ENCODE results near the gene NOP53.
"Not testable (repeated sequence)": the region's sequence is repeated elsewhere in the genome, so short reads cannot be mapped to it uniquely, and the experiment has no call there.

Gene NOP53

GRCh38 chr19:47720669-47721422 lies 24.5 kb upstream of the NOP53 start:
- DNase-seq (ENCODE audit: insufficient read length) = no peak
- no peak for FAIRE-seq
- TF ChIP-seq POLR2A (IDR thresholded peaks at IDR 0.05; ENCODE audit: low read depth, low read length) (no peak), TAF1 (IDR thresholded peaks at IDR 0.05; ENCODE audit: borderline replicate concordance, low read depth, low read length) (no peak), POLR2AphosphoS5 (IDR thresholded peaks at IDR 0.05; ENCODE audit: low read depth, low read length) (no peak)

- DNase-seq (ENCODE audit: insufficient read length) (no peak), FAIRE-seq (no peak)
- TF ChIP-seq POLR2AphosphoS5 (IDR thresholded peaks at IDR 0.05; ENCODE audit: low read depth, low read length) = no peak
- TF ChIP-seq POLR2A (IDR thresholded peaks at IDR 0.05; ENCODE audit: low read depth, low read length) = no peak
- TF ChIP-seq TAF1 (IDR thresholded peaks at IDR 0.05; ENCODE audit: borderline replicate concordance, low read depth, low read length) = no peak
Observed at GRCh38 chr19:47723581-47723940, 21.8 kb upstream of the NOP53 start.

GRCh38 chr19:47725759-47726401 lies 19.5 kb upstream of the NOP53 start:
- FAIRE-seq (no peak), DNase-seq (ENCODE audit: insufficient read length) (no peak)
- TF ChIP-seq POLR2AphosphoS5 (IDR thresholded peaks at IDR 0.05; ENCODE audit: low read depth, low read length) (no peak), POLR2A (IDR thresholded peaks at IDR 0.05; ENCODE audit: low read depth, low read length) (no peak), TAF1 (IDR thresholded peaks at IDR 0.05; ENCODE audit: borderline replicate concordance, low read depth, low read length) (no peak)

GRCh38 chr19:47726467-47726866 lies 18.9 kb upstream of the NOP53 start:
- DNase-seq (ENCODE audit: insufficient read length) (no peak), FAIRE-seq (no peak)
- no peak for TF ChIP-seq TAF1 (IDR thresholded peaks at IDR 0.05; ENCODE audit: borderline replicate concordance, low read depth, low read length)
- no peak for TF ChIP-seq POLR2AphosphoS5 (IDR thresholded peaks at IDR 0.05; ENCODE audit: low read depth, low read length)
- no peak for TF ChIP-seq POLR2A (IDR thresholded peaks at IDR 0.05; ENCODE audit: low read depth, low read length)

- not testable (repeated sequence) for FAIRE-seq; DNase-seq (ENCODE audit: insufficient read length)
Observed at GRCh38 chr19:47728295-47728694, 17.1 kb upstream of the NOP53 start.

- TF ChIP-seq TAF1 (IDR thresholded peaks at IDR 0.05; ENCODE audit: borderline replicate concordance, low read depth, low read length) = no peak
- TF ChIP-seq POLR2A (IDR thresholded peaks at IDR 0.05; ENCODE audit: low read depth, low read length) = no peak
- TF ChIP-seq POLR2AphosphoS5 (IDR thresholded peaks at IDR 0.05; ENCODE audit: low read depth, low read length) = no peak
- DNase-seq (ENCODE audit: insufficient read length) (no peak), FAIRE-seq (no peak)
Observed at GRCh38 chr19:47729468-47729798, 15.9 kb upstream of the NOP53 start.

GRCh38 chr19:47729799-47730520 lies 15.4 kb upstream of the NOP53 start:
- TF ChIP-seq TAF1 (IDR thresholded peaks at IDR 0.05; ENCODE audit: borderline replicate concordance, low read depth, low read length) (no peak), POLR2AphosphoS5 (IDR thresholded peaks at IDR 0.05; ENCODE audit: low read depth, low read length) (no peak), POLR2A (IDR thresholded peaks at IDR 0.05; ENCODE audit: low read depth, low read length) (no peak)
- FAIRE-seq (no peak), DNase-seq (ENCODE audit: insufficient read length) (no peak)

GRCh38 chr19:47730521-47730889 lies 14.8 kb upstream of the NOP53 start:
- DNase-seq (ENCODE audit: insufficient read length) = no peak
- no peak for FAIRE-seq
- TF ChIP-seq POLR2AphosphoS5 (IDR thresholded peaks at IDR 0.05; ENCODE audit: low read depth, low read length) (no peak), TAF1 (IDR thresholded peaks at IDR 0.05; ENCODE audit: borderline replicate concordance, low read depth, low read length) (no peak), POLR2A (IDR thresholded peaks at IDR 0.05; ENCODE audit: low read depth, low read length) (no peak)

- TF ChIP-seq POLR2AphosphoS5 (IDR thresholded peaks at IDR 0.05; ENCODE audit: low read depth, low read length) (no peak), TAF1 (IDR thresholded peaks at IDR 0.05; ENCODE audit: borderline replicate concordance, low read depth, low read length) (no peak), POLR2A (IDR thresholded peaks at IDR 0.05; ENCODE audit: low read depth, low read length) (no peak)
- DNase-seq (ENCODE audit: insufficient read length) (no peak), FAIRE-seq (no peak)
Observed at GRCh38 chr19:47730910-47731309, 14.4 kb upstream of the NOP53 start.

GRCh38 chr19:47735131-47735530 lies 10.2 kb upstream of the NOP53 start:
- no peak for FAIRE-seq
- TF ChIP-seq TAF1 (IDR thresholded peaks at IDR 0.05; ENCODE audit: borderline replicate concordance, low read depth, low read length) (no peak), POLR2AphosphoS5 (IDR thresholded peaks at IDR 0.05; ENCODE audit: low read depth, low read length) (no peak), POLR2A (IDR thresholded peaks at IDR 0.05; ENCODE audit: low read depth, low read length) (no peak)
- DNase-seq (ENCODE audit: insufficient read length) = no peak

- no peak for TF ChIP-seq POLR2AphosphoS5 (IDR thresholded peaks at IDR 0.05; ENCODE audit: low read depth, low read length)
- FAIRE-seq = no peak
- DNase-seq (ENCODE audit: insufficient read length) = no peak
Observed at GRCh38 chr19:47740866-47741519, 4.4 kb upstream of the NOP53 start.
